ENCODE data around the gene PLGRKT. TPM values are rescaled to one million over a fixed set of nuclear protein-coding genes. Genes with fewer than 3 reads are reported as not detected.
"Not testable (repeated sequence)": the region's sequence is repeated elsewhere in the genome, so short reads cannot be mapped to it uniquely, and the experiment has no call there.

Gene PLGRKT
- total RNA-seq, 1 experiment from 2014 or later, result 15.1 TPM

- Mint-ChIP-seq H3K4me1 (ENCODE audit: low read depth, unreplicated experiment) (peaks cover 33% of the 10 kb centered on the region), H3K27me3 (ENCODE audit: unreplicated experiment) (no peaks in the 10 kb centered on the region), H3K27ac (ENCODE audit: unreplicated experiment) (no peak overlapping the region), H3K9me3 (ENCODE audit: low read depth, unreplicated experiment) (no peaks in the 10 kb centered on the region), H3K36me3 (ENCODE audit: insufficient read depth, unreplicated experiment) (peaks cover 7% of the 10 kb centered on the region), H3K4me3 (ENCODE audit: low read depth, unreplicated experiment) (no peak overlapping the region)
- intact Hi-C loops (cut with micrococcal nuclease; ENCODE audit: unreplicated experiment), result loop anchor here (10.0 kb wide), 1 partner anchor 693 kb away; no protein-coding TSS in a partner anchor
- DNase-seq, result no peak
- BruUV-seq (replicated peaks), result no TSS peak
- TF ChIP-seq CTCF (IDR thresholded peaks at IDR 0.05; ENCODE audit: unreplicated experiment), result no peak
- CTCF ChIA-PET, result no interaction called here
These were observed 10.3 kb upstream of the PLGRKT start for GRCh38 chr9:5448016-5448415.

- no TSS peak for BruUV-seq (replicated peaks)
- Mint-ChIP-seq H3K36me3 (ENCODE audit: insufficient read depth, unreplicated experiment) (peaks cover 7% of the 10 kb centered on the region), H3K27me3 (ENCODE audit: unreplicated experiment) (no peaks in the 10 kb centered on the region), H3K9me3 (ENCODE audit: low read depth, unreplicated experiment) (no peaks in the 10 kb centered on the region), H3K4me3 (ENCODE audit: low read depth, unreplicated experiment) (no peak overlapping the region), H3K4me1 (ENCODE audit: low read depth, unreplicated experiment) (peaks cover 33% of the 10 kb centered on the region), H3K27ac (ENCODE audit: unreplicated experiment) (no peak overlapping the region)
- CTCF ChIA-PET, result no interaction called here
- DNase-seq, result no peak
- TF ChIP-seq CTCF (IDR thresholded peaks at IDR 0.05; ENCODE audit: unreplicated experiment), result no peak
- intact Hi-C loops (cut with micrococcal nuclease; ENCODE audit: unreplicated experiment), result loop anchor here (10.0 kb wide), 1 partner anchor 693 kb away; no protein-coding TSS in a partner anchor
These were observed 9.6 kb upstream of the PLGRKT start for GRCh38 chr9:5447337-5447736.

- peaks cover 7% of the 10 kb centered on the region for H3K36me3 Mint-ChIP-seq (ENCODE audit: insufficient read depth, unreplicated experiment)
- H3K27me3 Mint-ChIP-seq (ENCODE audit: unreplicated experiment), result no peaks in the 10 kb centered on the region
- no peak for TF ChIP-seq CTCF (IDR thresholded peaks at IDR 0.05; ENCODE audit: unreplicated experiment)
- intact Hi-C loops (cut with micrococcal nuclease; ENCODE audit: unreplicated experiment), result loop anchor here (10.0 kb wide), 1 partner anchor 692 kb away; no protein-coding TSS in a partner anchor
- H3K4me3 Mint-ChIP-seq (ENCODE audit: low read depth, unreplicated experiment), result no peak overlapping the region
- H3K27ac Mint-ChIP-seq (ENCODE audit: unreplicated experiment), result no peak overlapping the region
- CTCF ChIA-PET, result no interaction called here
- no peaks in the 10 kb centered on the region for H3K9me3 Mint-ChIP-seq (ENCODE audit: low read depth, unreplicated experiment)
- peaks cover 33% of the 10 kb centered on the region for H3K4me1 Mint-ChIP-seq (ENCODE audit: low read depth, unreplicated experiment)
- BruUV-seq (replicated peaks), result no TSS peak
- no peak for DNase-seq
These were observed 8.9 kb upstream of the PLGRKT start for GRCh38 chr9:5446451-5447236.

- H3K27ac Mint-ChIP-seq (ENCODE audit: unreplicated experiment), result no peak overlapping the region
- no peak for DNase-seq
- CTCF ChIA-PET, result no interaction called here
- no peak overlapping the region for H3K4me3 Mint-ChIP-seq (ENCODE audit: low read depth, unreplicated experiment)
- BruUV-seq (replicated peaks), result no TSS peak
- no peaks in the 10 kb centered on the region for H3K9me3 Mint-ChIP-seq (ENCODE audit: low read depth, unreplicated experiment)
- peaks cover 7% of the 10 kb centered on the region for H3K36me3 Mint-ChIP-seq (ENCODE audit: insufficient read depth, unreplicated experiment)
- TF ChIP-seq CTCF (IDR thresholded peaks at IDR 0.05; ENCODE audit: unreplicated experiment), result no peak
- intact Hi-C loops (cut with micrococcal nuclease; ENCODE audit: unreplicated experiment), result loop anchor here (10.0 kb wide), 1 partner anchor 691 kb away; no protein-coding TSS in a partner anchor
- no peaks in the 10 kb centered on the region for H3K27me3 Mint-ChIP-seq (ENCODE audit: unreplicated experiment)
- peaks cover 33% of the 10 kb centered on the region for H3K4me1 Mint-ChIP-seq (ENCODE audit: low read depth, unreplicated experiment)
These were observed 8.2 kb upstream of the PLGRKT start for GRCh38 chr9:5445886-5446285.

- BruUV-seq (replicated peaks); H3K36me3 Mint-ChIP-seq (ENCODE audit: insufficient read depth, unreplicated experiment); H3K27ac Mint-ChIP-seq (ENCODE audit: unreplicated experiment); H3K4me3 Mint-ChIP-seq (ENCODE audit: low read depth, unreplicated experiment); H3K27me3 Mint-ChIP-seq (ENCODE audit: unreplicated experiment); CTCF ChIA-PET; DNase-seq; H3K9me3 Mint-ChIP-seq (ENCODE audit: low read depth, unreplicated experiment): not testable (repeated sequence)
- intact Hi-C loops (cut with micrococcal nuclease; ENCODE audit: unreplicated experiment), result loop anchor here (10.0 kb wide), 1 partner anchor 690 kb away; no protein-coding TSS in a partner anchor
- H3K4me1 Mint-ChIP-seq (ENCODE audit: low read depth, unreplicated experiment), result peaks cover 33% of the 10 kb centered on the region
These were observed 7.4 kb upstream of the PLGRKT start for GRCh38 chr9:5445096-5445495.
